Chondrocyte (in vitro differentiated cells): ENCODE data around the gene LIG3. TPM values are rescaled to one million over a fixed set of nuclear protein-coding genes. Genes with fewer than 3 reads are reported as not detected.
"Not testable (repeated sequence)": the region's sequence is repeated elsewhere in the genome, so short reads cannot be mapped to it uniquely, and the experiment has no call there.

ENCODE experiments used
- DNase-seq: peaks from one replicate; pipeline ENCODE4 v3.0.0; 2021; ENCODE audit warnings: mixed read lengths, low spot score
- H3K27ac Mint-ChIP-seq: one replicate; pipeline ENCODE4 v1.8.0; 2021; ENCODE audit warnings: mild to moderate bottlenecking, moderate library complexity, mixed read lengths; ENCODE audit not compliant: unreplicated experiment
- H3K27me3 Mint-ChIP-seq: 2 replicates; pipeline ENCODE4 v1.8.0; 2021; ENCODE audit warnings: low read depth, mixed read lengths
- H3K36me3 Mint-ChIP-seq: 2 replicates; pipeline ENCODE4 v1.8.0; 2021; ENCODE audit warnings: low read depth, mixed read lengths
- H3K4me1 Mint-ChIP-seq: 2 replicates; pipeline ENCODE4 v1.8.0; 2021; ENCODE audit warnings: low read depth, mild to moderate bottlenecking, mixed read lengths
- H3K4me3 Mint-ChIP-seq: one replicate; pipeline ENCODE4 v1.8.0; 2021; ENCODE audit warnings: mild to moderate bottlenecking, moderate library complexity, mixed read lengths; ENCODE audit not compliant: unreplicated experiment
- H3K9me3 Mint-ChIP-seq: 2 replicates; pipeline ENCODE4 v1.8.0; 2021; ENCODE audit warnings: low read depth, mixed read lengths
- total RNA-seq: library from RNA; stranded (reverse); gene quantifications from 3 replicates; pipeline ENCODE4 v1.2.1, GENCODE V29; 2021
- TF ChIP-seq, protein P1 (sequence below): fragments of 200-600 bp; sonication (generic); IDR thresholded peaks from 2 replicates; pipeline ENCODE4 v1.5.0; 2021; ENCODE audit warnings: antibody characterized with exemption, mild to moderate bottlenecking, moderate library complexity

Gene LIG3
- total RNA-seq, 1 donor from 2014 or later: 26.0 TPM

DNA sequence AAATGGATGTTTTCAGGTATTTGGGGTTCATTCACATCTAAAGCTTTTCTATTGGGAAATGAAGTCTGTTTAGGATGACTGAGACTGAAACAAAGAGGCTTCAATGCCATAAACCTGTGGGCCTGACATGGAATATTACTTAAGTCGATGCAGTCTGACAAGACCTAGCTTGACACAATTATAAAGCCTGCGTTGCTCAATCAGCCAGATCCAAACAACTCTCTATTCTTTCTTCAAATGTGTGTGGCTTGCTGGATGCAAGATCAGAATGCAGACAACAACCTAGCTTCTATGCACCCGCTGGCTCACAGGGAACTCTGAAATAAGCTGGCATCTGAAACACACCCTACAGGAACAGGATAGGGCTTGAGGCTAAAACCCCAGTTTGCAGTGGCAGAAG is 43.2 kb downstream of the LIG3 start:
- no peak overlapping the region for H3K4me3 Mint-ChIP-seq
- H3K4me1 Mint-ChIP-seq: peaks cover 45% of the 10 kb centered on the region
- peaks cover 5% of the 10 kb centered on the region for H3K36me3 Mint-ChIP-seq
- TF ChIP-seq, protein P1, sequence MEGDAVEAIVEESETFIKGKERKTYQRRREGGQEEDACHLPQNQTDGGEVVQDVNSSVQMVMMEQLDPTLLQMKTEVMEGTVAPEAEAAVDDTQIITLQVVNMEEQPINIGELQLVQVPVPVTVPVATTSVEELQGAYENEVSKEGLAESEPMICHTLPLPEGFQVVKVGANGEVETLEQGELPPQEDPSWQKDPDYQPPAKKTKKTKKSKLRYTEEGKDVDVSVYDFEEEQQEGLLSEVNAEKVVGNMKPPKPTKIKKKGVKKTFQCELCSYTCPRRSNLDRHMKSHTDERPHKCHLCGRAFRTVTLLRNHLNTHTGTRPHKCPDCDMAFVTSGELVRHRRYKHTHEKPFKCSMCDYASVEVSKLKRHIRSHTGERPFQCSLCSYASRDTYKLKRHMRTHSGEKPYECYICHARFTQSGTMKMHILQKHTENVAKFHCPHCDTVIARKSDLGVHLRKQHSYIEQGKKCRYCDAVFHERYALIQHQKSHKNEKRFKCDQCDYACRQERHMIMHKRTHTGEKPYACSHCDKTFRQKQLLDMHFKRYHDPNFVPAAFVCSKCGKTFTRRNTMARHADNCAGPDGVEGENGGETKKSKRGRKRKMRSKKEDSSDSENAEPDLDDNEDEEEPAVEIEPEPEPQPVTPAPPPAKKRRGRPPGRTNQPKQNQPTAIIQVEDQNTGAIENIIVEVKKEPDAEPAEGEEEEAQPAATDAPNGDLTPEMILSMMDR: no peak
- no peak for DNase-seq
- no peaks in the 10 kb centered on the region for H3K9me3 Mint-ChIP-seq
- no peaks in the 10 kb centered on the region for H3K27me3 Mint-ChIP-seq
- H3K27ac Mint-ChIP-seq: peak overlapping the region; percentile 99

DNA sequence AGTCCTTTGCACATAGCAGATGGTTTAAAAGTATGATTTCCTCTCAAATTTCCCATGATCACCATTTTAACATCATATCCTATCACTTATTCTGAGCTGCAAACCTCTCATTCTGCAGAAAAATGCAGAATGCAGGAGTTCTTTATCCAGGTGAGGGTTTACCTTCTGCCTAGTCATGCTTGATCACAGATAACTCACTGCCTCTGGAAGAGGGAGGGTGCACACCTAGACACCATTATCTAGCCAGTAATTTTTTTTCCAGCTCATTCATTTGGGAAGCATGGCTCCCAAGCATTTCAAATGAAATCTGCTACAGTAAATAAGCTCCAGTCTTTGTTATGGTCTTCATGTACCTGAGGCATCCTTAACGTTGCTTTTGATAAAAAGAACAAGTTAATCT is 45.2 kb downstream of the LIG3 start:
- H3K9me3 Mint-ChIP-seq: no peaks in the 10 kb centered on the region

DNA sequence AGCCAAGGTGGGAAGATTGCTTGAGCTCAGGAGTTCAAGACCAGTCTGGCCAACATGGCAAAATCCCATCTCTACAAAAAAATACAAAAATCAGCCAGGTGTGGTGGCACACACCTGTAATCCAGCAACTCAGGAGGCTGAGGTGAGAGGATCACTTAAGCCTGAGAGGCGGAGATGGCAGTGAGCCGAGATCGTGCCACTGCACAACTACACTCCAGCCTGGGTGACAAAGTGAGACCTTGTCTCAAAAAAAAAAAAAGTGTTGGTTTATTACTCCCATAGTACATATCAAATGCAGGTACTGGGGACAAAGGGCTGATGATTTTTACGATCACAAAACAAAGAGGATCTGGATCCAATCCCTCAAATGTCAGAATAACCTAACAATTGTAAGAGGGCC is 47.8 kb downstream of the LIG3 start:
- H3K4me1 Mint-ChIP-seq: peaks cover 20% of the 10 kb centered on the region
- DNase-seq, H3K27ac Mint-ChIP-seq, H3K4me3 Mint-ChIP-seq, H3K36me3 Mint-ChIP-seq, H3K27me3 Mint-ChIP-seq, H3K9me3 Mint-ChIP-seq: not testable (repeated sequence)

More for the DNA sequence above, 45.2 kb downstream of the LIG3 start:
- peaks cover 45% of the 10 kb centered on the region for H3K4me1 Mint-ChIP-seq
- no peak for DNase-seq
- H3K27ac Mint-ChIP-seq: no peak overlapping the region
- H3K4me3 Mint-ChIP-seq: no peak overlapping the region
- TF ChIP-seq, protein P1: no peak
- H3K36me3 Mint-ChIP-seq: peaks cover 1% of the 10 kb centered on the region
- no peaks in the 10 kb centered on the region for H3K27me3 Mint-ChIP-seq

DNA sequence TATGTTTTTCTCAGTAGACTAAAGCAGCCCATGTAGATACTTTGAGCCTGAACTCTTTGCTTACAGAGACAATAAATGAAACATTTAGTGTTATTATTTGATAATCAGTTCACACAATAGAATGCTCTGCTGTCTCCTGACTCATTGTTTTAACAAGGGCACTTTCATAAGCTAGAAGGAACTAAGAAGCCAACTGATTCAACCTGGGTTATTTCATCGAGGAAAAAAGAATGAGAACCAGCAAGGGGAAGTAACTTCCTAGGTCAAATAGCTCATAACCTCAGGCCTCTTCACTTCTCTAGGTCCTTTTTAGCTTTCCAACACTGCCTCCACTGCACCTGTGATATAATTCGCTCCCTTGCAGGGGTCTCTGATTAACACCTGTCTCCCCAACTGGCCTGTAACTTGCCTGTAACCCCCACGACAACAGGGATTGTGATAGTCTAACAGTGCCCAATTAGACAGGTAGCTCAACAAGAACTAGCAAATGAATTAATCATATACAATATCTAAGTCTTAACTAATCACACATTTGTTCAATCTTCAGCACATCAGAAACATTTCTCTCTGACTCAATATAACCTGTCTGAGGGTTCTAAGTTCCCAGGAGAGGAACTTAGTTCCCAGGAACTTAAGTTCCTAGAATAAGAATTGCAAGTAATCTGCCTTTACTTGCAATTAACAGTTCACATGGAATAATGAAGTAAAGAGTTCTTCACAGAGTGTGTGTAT is 48.4 kb downstream of the LIG3 start:
- Mint-ChIP-seq H3K36me3 (peaks cover 7% of the 10 kb centered on the region), H3K27ac (peak overlapping the region; percentile 28), H3K4me3 (no peak overlapping the region), H3K27me3 (no peaks in the 10 kb centered on the region), H3K9me3 (no peaks in the 10 kb centered on the region), H3K4me1 (peaks cover 14% of the 10 kb centered on the region)
- TF ChIP-seq, protein P1: no peak
- DNase-seq: no peak

DNA sequence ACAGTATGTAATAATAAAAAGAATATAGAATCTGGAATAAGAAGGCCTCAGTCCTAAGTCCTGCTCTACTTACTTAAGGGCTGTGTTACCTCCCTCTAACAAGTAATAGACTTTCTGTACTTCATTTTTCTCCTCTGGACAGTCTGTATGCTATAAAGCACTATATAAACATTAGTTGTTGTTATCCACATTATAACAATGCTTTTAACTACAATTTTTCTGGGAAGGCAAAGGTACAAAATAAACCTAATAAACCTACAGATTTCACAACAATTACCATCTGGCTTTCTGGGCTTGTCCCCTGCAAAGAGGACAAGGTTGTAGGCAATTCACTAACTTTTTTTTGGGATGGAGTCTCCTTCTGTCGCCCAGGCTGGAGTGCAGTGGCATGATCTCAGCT is 50.5 kb downstream of the LIG3 start:
- Mint-ChIP-seq H3K27me3 (no peaks in the 10 kb centered on the region), H3K27ac (no peak overlapping the region), H3K36me3 (peaks cover 7% of the 10 kb centered on the region), H3K9me3 (no peaks in the 10 kb centered on the region), H3K4me3 (no peak overlapping the region), H3K4me1 (peaks cover 10% of the 10 kb centered on the region)
- no peak for DNase-seq
- TF ChIP-seq, protein P1: no peak

DNA sequence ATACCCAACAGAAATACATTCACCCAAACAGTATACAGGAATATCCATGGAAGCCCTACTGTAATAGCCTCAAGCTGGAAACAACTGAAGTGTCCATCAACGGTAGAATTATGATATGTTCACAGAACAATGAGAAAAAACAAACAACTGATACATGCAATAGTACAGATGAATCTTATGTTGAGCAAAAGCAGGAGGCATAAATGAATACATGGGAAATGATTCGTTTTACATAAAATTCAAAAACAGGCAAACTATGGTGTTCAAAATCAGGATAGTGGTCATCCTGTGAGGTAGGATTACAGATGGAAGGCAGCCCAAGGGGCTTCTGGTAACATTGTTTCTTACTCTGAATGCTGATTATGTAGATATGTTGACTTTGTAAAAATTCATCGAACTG is 58.1 kb downstream of the LIG3 start:
- Mint-ChIP-seq H3K4me3 (no peak overlapping the region), H3K36me3 (peaks cover 2% of the 10 kb centered on the region), H3K4me1 (peaks cover 8% of the 10 kb centered on the region), H3K27ac (no peak overlapping the region), H3K27me3 (no peaks in the 10 kb centered on the region), H3K9me3 (no peaks in the 10 kb centered on the region)
- DNase-seq: no peak
- TF ChIP-seq, protein P1: no peak
